Measurements from ENCODE around the gene ZDHHC17. TPM values are rescaled to one million over a fixed set of nuclear protein-coding genes. Genes with fewer than 3 reads are reported as not detected.

ZDHHC17 gene
- total RNA-seq, 1 experiment from 2014 or later, result 35.3 TPM

DNA sequence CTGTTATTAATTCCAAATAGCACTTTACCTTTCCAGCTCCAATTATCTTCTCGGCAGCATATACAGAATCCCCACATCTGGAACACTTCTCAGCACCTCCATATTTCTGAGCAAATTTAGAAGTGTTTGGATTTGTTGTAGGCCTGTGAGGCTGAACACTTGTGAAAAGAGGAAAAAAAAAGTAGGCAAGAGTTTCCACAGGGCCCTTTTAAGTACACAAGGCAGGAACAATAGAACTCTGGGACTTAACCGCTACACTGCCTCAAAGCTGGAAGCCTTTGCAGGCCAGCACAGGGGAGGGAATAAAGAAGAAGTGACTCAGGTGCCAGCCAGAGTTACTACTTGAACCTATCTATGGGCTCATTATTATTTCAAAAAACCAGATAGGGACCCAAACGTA, 96.3 kb downstream of the ZDHHC17 start:
- ChIA-PET POLR2A (ENCODE audit: unreplicated experiment) (no interaction called here), CTCF (no interaction called here)
- ATAC-seq (no peak), DNase-seq (no peak)
- Histone ChIP-seq H3K9me3 (ENCODE audit: low read length) (no peaks in the 10 kb centered on the region), H3K4me3 (ENCODE audit: low read length) (no peak overlapping the region), H3K27ac (ENCODE audit: low read length) (no peak overlapping the region), H3K4me1 (ENCODE audit: insufficient read depth, low read length) (no peaks in the 10 kb centered on the region), H3K36me3 (ENCODE audit: low read depth, low read length) (peaks cover 11% of the 10 kb centered on the region), H3K79me2 (ENCODE audit: low read length) (no peaks in the 10 kb centered on the region), H2AFZ (ENCODE audit: low read length) (no peak overlapping the region), H3K9ac (ENCODE audit: low read length) (no peak overlapping the region), H3F3A (ENCODE audit: low read length, unreplicated experiment) (no peaks in the 10 kb centered on the region), H3K9me2 (replicated peaks; ENCODE audit: low read length) (no peaks in the 10 kb centered on the region), H3K4me2 (ENCODE audit: low read length) (no peak overlapping the region), H4K20me1 (ENCODE audit: low read length) (no peaks in the 10 kb centered on the region), H3K27me3 (ENCODE audit: low read length) (no peaks in the 10 kb centered on the region)
- no peak for TF ChIP-seq EZH2phosphoT487 (IDR thresholded peaks at IDR 0.05; ENCODE audit: borderline replicate concordance, low read length)
- TF ChIP-seq EZH2 (IDR thresholded peaks at IDR 0.05; ENCODE audit: low read length, unreplicated experiment), result no peak
- no peak for TF ChIP-seq CTCF (conservative IDR thresholded peaks at IDR 0.05; ENCODE audit: low read depth, low read length)
- intact Hi-C loops (cut with micrococcal nuclease), result no loop called here
- no TSS peak for BruUV-seq (replicated peaks)

DNA sequence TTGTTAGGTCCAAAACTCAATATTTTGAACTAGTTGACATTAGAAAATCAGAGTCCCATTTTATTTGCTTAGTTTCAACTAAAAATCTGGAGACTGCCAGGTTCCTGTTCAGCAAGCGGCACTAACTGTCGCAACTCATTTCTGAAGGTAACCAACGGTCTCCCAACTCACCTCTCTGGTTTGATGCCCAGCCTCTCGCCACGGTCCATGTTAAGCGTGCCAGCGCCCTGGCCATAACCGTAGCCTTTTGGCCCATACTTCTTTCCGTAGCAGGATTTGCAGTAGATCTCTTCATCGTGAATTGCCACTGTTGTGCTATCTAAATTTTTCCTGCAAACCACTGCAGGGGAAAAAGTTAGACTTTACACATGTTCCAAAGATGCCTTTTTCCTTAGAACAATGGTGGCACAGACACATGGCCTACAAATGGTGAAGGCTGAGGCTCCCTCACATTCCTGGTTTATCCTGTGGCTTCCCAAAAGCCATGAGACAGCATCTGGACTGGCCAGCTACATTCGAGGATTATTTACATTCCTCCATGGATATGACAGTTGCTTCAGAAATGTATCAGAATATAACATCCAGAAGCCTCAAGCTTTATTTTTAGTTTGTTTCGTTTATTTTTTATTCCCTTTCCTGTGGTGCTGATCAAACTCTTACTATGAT, 99.2 kb downstream of the ZDHHC17 start:
- Histone ChIP-seq H3K79me2 (ENCODE audit: low read length) (no peaks in the 10 kb centered on the region), H3K9me3 (ENCODE audit: low read length) (no peaks in the 10 kb centered on the region), H2AFZ (ENCODE audit: low read length) (no peak overlapping the region), H3K9ac (ENCODE audit: low read length) (no peak overlapping the region), H3K4me2 (ENCODE audit: low read length) (no peak overlapping the region), H3F3A (ENCODE audit: low read length, unreplicated experiment) (no peaks in the 10 kb centered on the region), H3K27me3 (ENCODE audit: low read length) (no peaks in the 10 kb centered on the region), H4K20me1 (ENCODE audit: low read length) (no peaks in the 10 kb centered on the region), H3K4me1 (ENCODE audit: insufficient read depth, low read length) (no peaks in the 10 kb centered on the region), H3K4me3 (ENCODE audit: low read length) (no peak overlapping the region), H3K36me3 (ENCODE audit: low read depth, low read length) (no peaks in the 10 kb centered on the region; the same call in 1 of the 2 replicates), H3K27ac (ENCODE audit: low read length) (no peak overlapping the region), H3K9me2 (replicated peaks; ENCODE audit: low read length) (no peaks in the 10 kb centered on the region)
- no peak for TF ChIP-seq EZH2phosphoT487 (IDR thresholded peaks at IDR 0.05; ENCODE audit: borderline replicate concordance, low read length)
- no peak for TF ChIP-seq EZH2 (IDR thresholded peaks at IDR 0.05; ENCODE audit: low read length, unreplicated experiment)
- no peak for TF ChIP-seq CTCF (conservative IDR thresholded peaks at IDR 0.05; ENCODE audit: low read depth, low read length)
- DNase-seq, result no peak
- no peak for ATAC-seq
- BruUV-seq (replicated peaks), result no TSS peak
- intact Hi-C loops (cut with micrococcal nuclease), result no loop called here
- CTCF ChIA-PET, result no interaction called here
- POLR2A ChIA-PET (ENCODE audit: unreplicated experiment), result no interaction called here

GRCh38 chr12:76863837-76864236, 99.9 kb downstream of the ZDHHC17 start:
- Histone ChIP-seq H4K20me1 (ENCODE audit: low read length) (no peaks in the 10 kb centered on the region), H3K4me1 (ENCODE audit: insufficient read depth, low read length) (no peaks in the 10 kb centered on the region), H3K4me3 (ENCODE audit: low read length) (no peak overlapping the region), H3K79me2 (ENCODE audit: low read length) (no peaks in the 10 kb centered on the region), H3K36me3 (ENCODE audit: low read depth, low read length) (no peaks in the 10 kb centered on the region; the same call in 1 of the 2 replicates), H3K9me3 (ENCODE audit: low read length) (no peaks in the 10 kb centered on the region), H3K9me2 (replicated peaks; ENCODE audit: low read length) (no peaks in the 10 kb centered on the region), H3K4me2 (ENCODE audit: low read length) (no peak overlapping the region), H3K27me3 (ENCODE audit: low read length) (no peaks in the 10 kb centered on the region), H3K9ac (ENCODE audit: low read length) (no peak overlapping the region), H2AFZ (ENCODE audit: low read length) (no peak overlapping the region), H3K27ac (ENCODE audit: low read length) (no peak overlapping the region), H3F3A (ENCODE audit: low read length, unreplicated experiment) (no peaks in the 10 kb centered on the region)
- POLR2A ChIA-PET (ENCODE audit: unreplicated experiment), result no interaction called here
- TF ChIP-seq CTCF (conservative IDR thresholded peaks at IDR 0.05; ENCODE audit: low read depth, low read length) (no peak), EZH2phosphoT487 (IDR thresholded peaks at IDR 0.05; ENCODE audit: borderline replicate concordance, low read length) (no peak), EZH2 (IDR thresholded peaks at IDR 0.05; ENCODE audit: low read length, unreplicated experiment) (no peak)
- no peak for ATAC-seq
- BruUV-seq (replicated peaks), result no TSS peak
- DNase-seq, result no peak
- intact Hi-C loops (cut with micrococcal nuclease), result no loop called here
- CTCF ChIA-PET, result no interaction called here

Measured in PC-3 (cell line).